ENCODE measurements around the gene C8G.

The C8G gene

DNA sequence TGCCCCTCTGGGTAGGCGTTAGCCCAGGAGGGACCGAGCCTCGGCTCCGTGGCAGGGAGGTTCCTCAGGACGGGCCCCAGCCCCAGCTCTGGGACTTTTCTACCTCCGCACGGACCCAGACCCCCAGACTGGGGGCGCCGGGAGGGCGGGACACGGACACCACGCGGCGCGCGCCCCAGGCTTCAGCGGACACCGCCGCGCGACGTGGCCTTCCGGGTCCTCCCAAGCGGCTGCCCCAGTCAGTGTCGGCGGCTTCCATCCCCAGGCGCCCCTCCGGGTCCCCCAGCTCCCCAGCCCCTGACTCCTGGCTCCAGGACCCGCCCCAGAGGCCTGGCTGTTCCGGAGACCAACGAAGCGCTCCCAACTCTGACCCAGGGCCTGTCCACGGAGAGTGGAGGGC lies 40.8 kb downstream of the C8G start:
- no peak for DNase-seq

DNA sequence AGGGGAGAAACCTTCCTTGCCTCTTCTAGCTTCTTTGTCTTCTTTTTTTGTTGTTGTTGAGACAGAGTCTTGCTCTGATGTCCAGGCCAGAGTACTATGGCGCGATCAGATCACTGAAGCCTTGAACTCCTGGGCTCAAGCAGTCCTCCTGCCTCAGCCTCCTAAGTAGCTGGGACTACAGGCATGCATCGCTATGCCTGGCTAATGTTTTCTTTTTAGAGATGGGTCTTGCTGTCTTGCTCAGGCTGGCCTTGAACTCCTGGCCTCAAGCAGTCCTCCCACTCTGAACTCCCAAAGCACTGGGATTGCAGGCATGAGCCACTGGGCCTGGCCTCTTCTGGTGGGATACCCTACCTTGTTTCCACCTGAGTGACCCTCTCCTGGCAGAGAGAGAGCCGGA lies 43.8 kb downstream of the C8G start:
- no peak for DNase-seq

DNA sequence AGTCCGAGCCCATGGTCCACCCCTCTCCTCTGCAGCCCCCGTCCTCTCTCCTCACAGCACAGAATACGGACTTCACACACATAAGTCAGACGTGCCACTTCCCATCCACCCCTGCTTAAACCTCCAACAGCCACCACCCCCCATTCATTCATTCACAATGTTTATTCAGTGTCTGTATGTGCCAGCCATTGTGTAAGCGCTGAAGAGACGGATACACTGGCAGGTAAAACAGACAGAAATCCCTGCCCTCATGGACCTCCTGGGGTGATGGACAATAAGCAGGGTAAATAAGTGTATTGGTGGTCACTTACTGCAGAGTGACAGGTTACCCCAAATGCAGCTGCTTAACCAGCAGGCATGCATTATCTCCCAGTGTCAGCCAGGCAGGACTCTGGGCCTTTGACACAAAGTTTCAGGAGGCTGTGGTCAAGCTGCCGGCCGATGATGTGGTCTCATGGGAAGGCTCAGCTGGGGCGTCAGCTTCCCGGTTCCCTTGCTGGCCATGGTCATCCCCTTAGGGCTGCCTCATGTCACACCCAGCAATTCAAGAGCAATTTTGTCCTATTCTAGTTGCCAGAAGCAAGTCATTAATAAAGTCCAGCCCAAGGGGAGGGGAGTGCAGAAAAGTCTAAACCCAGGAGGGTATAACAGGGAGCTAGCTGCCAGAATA lies 45.3 kb downstream of the C8G start:
- DNase-seq: no peak

- DNase-seq: peak; percentile 67
These were observed 47.2 kb downstream of the C8G start, which contains the start of gene PAXX for GRCh38 chr9:136991993-136992818. Gene PAXX, plus strand, starts transcription at chr9:136992422. Its CDS starts 22 bp downstream, at chr9:136992444.

DNA sequence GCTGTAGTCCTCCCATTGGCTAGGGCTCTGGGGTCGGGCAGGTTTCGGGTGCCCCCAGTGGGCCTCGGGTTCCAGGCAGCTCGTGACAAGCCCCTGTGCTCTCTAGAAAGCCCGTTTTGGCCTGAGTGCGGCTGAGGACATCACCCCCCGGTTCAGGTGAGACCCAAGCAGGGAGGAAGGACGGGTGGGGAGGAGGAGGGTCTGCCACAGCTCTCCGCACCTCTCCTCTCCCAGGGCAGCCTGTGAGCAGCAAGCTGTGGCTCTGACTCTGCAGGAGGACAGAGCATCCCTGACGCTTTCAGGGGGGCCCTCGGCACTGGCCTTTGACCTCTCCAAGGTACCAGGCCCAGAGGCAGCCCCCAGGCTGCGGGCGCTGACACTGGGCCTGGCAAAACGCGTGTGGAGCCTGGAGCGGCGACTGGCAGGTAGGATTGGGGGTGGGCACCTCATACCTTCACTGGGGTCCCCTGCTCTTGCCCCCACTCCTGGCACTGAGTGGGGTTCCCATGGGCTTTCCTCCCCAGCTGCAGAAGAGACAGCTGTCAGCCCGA lies 47.9 kb downstream of the C8G start:
- DNase-seq: no peak

DNA sequence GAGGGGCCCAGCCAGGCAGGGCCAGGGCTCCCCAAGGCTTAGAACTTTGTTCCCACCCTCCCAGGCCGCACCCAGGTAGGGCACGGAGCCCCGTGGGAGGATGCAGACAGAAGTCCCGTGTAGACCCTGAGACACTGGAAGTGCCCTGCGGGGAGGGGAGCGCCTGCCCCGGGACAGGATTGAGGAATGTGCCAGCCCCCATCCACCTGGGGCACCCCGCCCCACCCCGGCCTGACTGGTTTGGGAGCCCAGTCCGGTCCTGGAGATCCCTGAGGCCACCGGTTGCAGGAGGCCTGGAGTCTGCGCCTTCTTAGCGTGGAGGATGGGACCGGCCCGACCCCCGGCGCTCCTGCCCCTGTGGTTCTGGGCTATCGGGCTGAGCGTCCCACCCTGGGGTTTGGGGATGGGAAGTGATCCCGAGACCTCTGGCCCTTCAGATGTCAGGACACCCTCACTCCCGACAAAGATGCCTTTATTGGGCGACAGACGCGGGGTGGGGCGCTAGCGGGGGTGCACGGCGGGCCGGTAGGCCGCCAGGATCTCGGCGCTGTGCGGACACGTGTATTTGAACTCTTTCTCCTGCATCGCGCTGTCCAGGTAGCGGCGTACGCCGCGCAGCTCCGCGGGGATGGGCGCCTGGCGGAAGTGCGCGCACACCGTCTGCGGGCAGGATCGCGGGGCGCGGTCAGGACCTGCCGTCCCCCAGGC lies 49.3 kb downstream of the C8G start:
- no peak for DNase-seq

GRCh38 chr9:136994888-136995230 lies 49.8 kb downstream of the C8G start:
- DNase-seq: no peak

- DNase-seq: no peak
These were observed 50.3 kb downstream of the C8G start for GRCh38 chr9:136995362-136995761.

DNA sequence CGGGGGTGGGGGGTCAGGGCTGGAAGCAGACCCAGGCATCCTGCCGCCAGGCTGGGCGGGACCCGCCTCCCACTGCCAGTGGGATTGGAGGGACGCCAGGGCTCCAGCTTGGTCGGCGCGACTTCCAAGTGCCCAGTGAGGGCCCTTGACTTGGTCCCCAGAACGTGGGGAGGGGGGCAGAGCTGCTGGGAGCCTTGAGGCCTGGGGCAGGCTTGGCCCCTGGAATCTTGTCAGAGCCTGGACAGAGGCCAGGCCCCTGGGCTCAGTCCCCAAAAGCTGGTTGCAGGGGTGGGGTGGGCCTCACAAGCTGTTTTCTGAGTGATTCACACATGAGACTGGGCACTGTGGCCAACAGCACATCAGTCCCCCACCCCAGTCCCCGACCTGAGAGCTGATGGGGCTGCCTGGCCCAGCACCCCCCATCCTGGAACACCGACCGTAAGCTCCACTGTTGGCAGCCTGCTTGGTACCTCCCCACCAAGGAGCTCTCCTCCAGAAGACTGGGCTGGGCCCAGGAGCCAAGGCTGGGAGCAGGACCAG lies 50.8 kb downstream of the C8G start:
- DNase-seq: no peak
